Measurements from ENCODE around the gene CSF1R.

The CSF1R gene

GRCh38 chr5:150122536-150123481 lies 36.5 kb upstream of the CSF1R start:
- Histone ChIP-seq H3K4me1 (ENCODE audit: insufficient read depth, low read length) (no peaks in the 10 kb centered on the region), H3K79me2 (ENCODE audit: insufficient read depth, low read length) (no peaks in the 10 kb centered on the region), H2AFZ (ENCODE audit: low read depth, low read length) (no peak overlapping the region), H3K27me3 (ENCODE audit: insufficient read depth, low read length, poor library complexity) (no peaks in the 10 kb centered on the region), H4K20me1 (ENCODE audit: insufficient read depth, low read length) (no peaks in the 10 kb centered on the region), H3K4me2 (ENCODE audit: insufficient read depth, low read length) (no peak overlapping the region), H3K4me3 (ENCODE audit: low read depth in 1 of 2, low read length in 2 of 2) (no peak overlapping the region), H3K36me3 (ENCODE audit: insufficient read depth, low read length) (no peaks in the 10 kb centered on the region), H3K27ac (ENCODE audit: low read length) (no peak overlapping the region), H3K9ac (ENCODE audit: low read depth, low read length) (no peak overlapping the region), H3K9me3 (ENCODE audit: insufficient read depth, low read length, severe bottlenecking) (no peaks in the 10 kb centered on the region)
- TF ChIP-seq EZH2 (IDR thresholded peaks at IDR 0.05; ENCODE audit: borderline replicate concordance, low read depth, low read length, severe bottlenecking) (no peak), CTCF (IDR thresholded peaks at IDR 0.05; ENCODE audit: borderline replicate concordance, extremely low read depth, low read length, poor library complexity, severe bottlenecking) (no peak)
- ATAC-seq (ENCODE audit: insufficient read depth, low read depth) (no peak), DNase-seq (no peak)

- H3K9ac ChIP-seq (ENCODE audit: low read depth, low read length) = no peak overlapping the region
- no peaks in the 10 kb centered on the region for H4K20me1 ChIP-seq (ENCODE audit: insufficient read depth, low read length)
- H2AFZ ChIP-seq (ENCODE audit: low read depth, low read length) = no peak overlapping the region
- ATAC-seq (ENCODE audit: insufficient read depth, low read depth) (peak; percentile 67; the same call in 2 of the 3 replicates), DNase-seq (no peak)
- peak; percentile 41 for TF ChIP-seq CTCF (IDR thresholded peaks at IDR 0.05; ENCODE audit: borderline replicate concordance, extremely low read depth, low read length, poor library complexity, severe bottlenecking)
- no peak for TF ChIP-seq EZH2 (IDR thresholded peaks at IDR 0.05; ENCODE audit: borderline replicate concordance, low read depth, low read length, severe bottlenecking)
- H3K4me3 ChIP-seq (ENCODE audit: low read depth in 1 of 2, low read length in 2 of 2) = no peak overlapping the region
- no peaks in the 10 kb centered on the region for H3K27me3 ChIP-seq (ENCODE audit: insufficient read depth, low read length, poor library complexity)
- no peak overlapping the region for H3K27ac ChIP-seq (ENCODE audit: low read length)
- no peaks in the 10 kb centered on the region for H3K9me3 ChIP-seq (ENCODE audit: insufficient read depth, low read length, severe bottlenecking)
- H3K4me2 ChIP-seq (ENCODE audit: insufficient read depth, low read length) = no peak overlapping the region
- no peaks in the 10 kb centered on the region for H3K36me3 ChIP-seq (ENCODE audit: insufficient read depth, low read length)
- no peaks in the 10 kb centered on the region for H3K79me2 ChIP-seq (ENCODE audit: insufficient read depth, low read length)
- no peaks in the 10 kb centered on the region for H3K4me1 ChIP-seq (ENCODE audit: insufficient read depth, low read length)
Observed at GRCh38 chr5:150122158-150122510, 35.8 kb upstream of the CSF1R start.

GRCh38 chr5:150121448-150122157 lies 35.2 kb upstream of the CSF1R start:
- no peaks in the 10 kb centered on the region for H3K36me3 ChIP-seq (ENCODE audit: insufficient read depth, low read length)
- no peaks in the 10 kb centered on the region for H3K4me1 ChIP-seq (ENCODE audit: insufficient read depth, low read length)
- H3K9me3 ChIP-seq (ENCODE audit: insufficient read depth, low read length, severe bottlenecking) = no peaks in the 10 kb centered on the region
- H3K27me3 ChIP-seq (ENCODE audit: insufficient read depth, low read length, poor library complexity) = no peaks in the 10 kb centered on the region
- no peaks in the 10 kb centered on the region for H3K79me2 ChIP-seq (ENCODE audit: insufficient read depth, low read length)
- H3K9ac ChIP-seq (ENCODE audit: low read depth, low read length) = no peak overlapping the region
- H2AFZ ChIP-seq (ENCODE audit: low read depth, low read length) = no peak overlapping the region
- no peak overlapping the region for H3K4me2 ChIP-seq (ENCODE audit: insufficient read depth, low read length)
- ATAC-seq (ENCODE audit: insufficient read depth, low read depth) = no peak
- TF ChIP-seq EZH2 (IDR thresholded peaks at IDR 0.05; ENCODE audit: borderline replicate concordance, low read depth, low read length, severe bottlenecking) (no peak), CTCF (IDR thresholded peaks at IDR 0.05; ENCODE audit: borderline replicate concordance, extremely low read depth, low read length, poor library complexity, severe bottlenecking) (no peak)
- H4K20me1 ChIP-seq (ENCODE audit: insufficient read depth, low read length) = no peaks in the 10 kb centered on the region
- DNase-seq = no peak
- H3K4me3 ChIP-seq (ENCODE audit: low read depth in 1 of 2, low read length in 2 of 2) = no peak overlapping the region
- H3K27ac ChIP-seq (ENCODE audit: low read length) = no peak overlapping the region
